ENCODE data around the gene UGT1A9.

- TF ChIP-seq EZH2 (IDR thresholded peaks at IDR 0.05; ENCODE audit: insufficient read depth, poor library complexity, severe bottlenecking) (no peak), EZH2phosphoT487 (IDR thresholded peaks at IDR 0.05; ENCODE audit: insufficient read depth, low read depth) (no peak)
These were observed 41.0 kb downstream of the UGT1A9 start, which contains the start of gene UGT1A5 for GRCh38 chr2:233712611-233713261.
